Muscle layer of colon (tissue), 2 donors: ENCODE results near the gene AMPD1.

ENCODE experiments used
- H3K27ac ChIP-seq: one replicate; pipeline ENCODE4 v1.7.0; 2013; ENCODE audit warnings: low read depth, mild to moderate bottlenecking, low read length, moderate library complexity
- H3K27me3 ChIP-seq, 2 donors: one replicate each; pipeline ENCODE4 v1.7.0; 2013; ENCODE audit warnings: low read length in 2 of 2, mild to moderate bottlenecking in 2 of 2; ENCODE audit not compliant: insufficient read depth in 2 of 2, control insufficient read depth in 1 of 2
- H3K36me3 ChIP-seq: one replicate; pipeline ENCODE4 v1.7.0; 2013; ENCODE audit warnings: mild to moderate bottlenecking, low read length; ENCODE audit not compliant: insufficient read depth
- H3K4me1 ChIP-seq: one replicate; pipeline ENCODE4 v1.7.0; 2013; ENCODE audit warnings: mild to moderate bottlenecking, low read length; ENCODE audit not compliant: insufficient read depth
- H3K4me3 ChIP-seq, 2 donors: one replicate each; pipeline ENCODE4 v1.7.0; 2013; ENCODE audit warnings: low read length in 2 of 2, low read depth in 1 of 2, mild to moderate bottlenecking in 1 of 2, moderate library complexity in 1 of 2
- H3K9ac ChIP-seq: one replicate; pipeline ENCODE4 v1.7.0; 2013; ENCODE audit warnings: low read length
- H3K9me3 ChIP-seq: one replicate; pipeline ENCODE4 v1.7.0; 2013; ENCODE audit warnings: mild to moderate bottlenecking, low read length
- donor health status: abdominal sarcoma.
- donor health status: Adenocarcinoma of cecum.

Gene AMPD1

GRCh38 chr1:114627107-114627506 lies 68.2 kb downstream of the AMPD1 start:
- Histone ChIP-seq H3K27ac (no peak overlapping the region), H3K4me1 (no peaks in the 10 kb centered on the region), H3K9me3 (no peaks in the 10 kb centered on the region), H3K36me3 (no peaks in the 10 kb centered on the region), H3K9ac (no peak overlapping the region), H3K27me3 (no peaks in the 10 kb centered on the region), H3K4me3 (no peak overlapping the region)

DNA sequence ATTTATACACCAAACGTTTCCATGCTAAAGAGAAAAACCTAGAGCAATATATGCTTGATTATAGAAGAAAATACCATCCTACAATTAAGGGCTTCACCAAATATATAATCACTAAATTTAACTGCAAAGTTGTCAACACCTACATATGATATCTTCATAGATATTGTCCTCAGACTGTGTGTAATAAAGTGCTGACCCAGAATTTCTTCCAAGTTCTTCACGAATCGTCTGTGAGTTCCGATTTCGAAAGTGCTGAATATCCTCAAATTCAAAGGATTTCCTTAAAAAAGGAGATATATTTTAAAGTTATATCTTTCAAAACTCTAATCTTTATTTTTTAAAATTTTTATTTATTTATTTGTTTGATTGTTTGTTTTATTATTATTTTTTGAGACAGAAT lies 72.0 kb downstream of the AMPD1 start:
- no peak overlapping the region for H3K4me3 ChIP-seq
- H3K27me3 ChIP-seq: no peaks in the 10 kb centered on the region
- H3K4me1 ChIP-seq: no peaks in the 10 kb centered on the region
- H3K9me3 ChIP-seq: no peaks in the 10 kb centered on the region
- no peak overlapping the region for H3K27ac ChIP-seq
- no peaks in the 10 kb centered on the region for H3K36me3 ChIP-seq
- no peak overlapping the region for H3K9ac ChIP-seq
